ENCODE data around the gene SIL1. TPM values are rescaled to one million over a fixed set of nuclear protein-coding genes. Genes with fewer than 3 reads are reported as not detected.
"Not testable (repeated sequence)": the region's sequence is repeated elsewhere in the genome, so short reads cannot be mapped to it uniquely, and the experiment has no call there.

SIL1 gene
- total RNA-seq, 4 donors from 2014 or later, result 28.6 to 48.1 (median 36.5) TPM

GRCh38 chr5:139118804-139119203 lies 79.4 kb downstream of the SIL1 start:
- Histone ChIP-seq H3K9me3 (no peaks in the 10 kb centered on the region), H3K27ac (no peak overlapping the region), H3K27me3 (no peaks in the 10 kb centered on the region), H3K4me3 (no peak overlapping the region), H3K4me1 (peaks cover 0 to 34% (median 5%) of the 10 kb centered on the region in 3 donors), H3K36me3 (peaks cover 0 to 54% of the 10 kb centered on the region in 2 donors)
- TF ChIP-seq CTCF (IDR thresholded peaks at IDR 0.05), result no peak
- TF ChIP-seq POLR2A (IDR thresholded peaks at IDR 0.05), result no peak
- no peak for TF ChIP-seq EP300 (IDR thresholded peaks at IDR 0.05)
- no peak for TF ChIP-seq POLR2AphosphoS5 (IDR thresholded peaks at IDR 0.05)
- 73% methylated on average over 2 of the region's 2 CpGs; no CpG with 5 or more reads in 1 of the 2 donors for WGBS, 2 donors (ENCODE audit: low coverage in 1 of 2)
- no peak for ATAC-seq

- no peaks in the 10 kb centered on the region for H3K9me3 ChIP-seq
- H3K27me3 ChIP-seq, result no peaks in the 10 kb centered on the region
- TF ChIP-seq POLR2AphosphoS5 (IDR thresholded peaks at IDR 0.05), result no peak
- TF ChIP-seq EP300 (IDR thresholded peaks at IDR 0.05), result no peak
- no peak for ATAC-seq
- 92% methylated on average over 2 of the region's 2 CpGs; no CpG with 5 or more reads in 1 of the 2 donors for WGBS, 2 donors (ENCODE audit: low coverage in 1 of 2)
- H3K4me1 ChIP-seq, result peaks cover 0 to 34% (median 5%) of the 10 kb centered on the region in 3 donors
- H3K4me3 ChIP-seq, result no peak overlapping the region
- H3K36me3 ChIP-seq, result peaks cover 0 to 49% of the 10 kb centered on the region in 2 donors
- H3K27ac ChIP-seq, result no peak overlapping the region
Measured at GRCh38 chr5:139117342-139117884, 80.8 kb downstream of the SIL1 start.

GRCh38 chr5:139116100-139116655 lies 82.0 kb downstream of the SIL1 start:
- H3K36me3 ChIP-seq, result peaks cover 0 to 49% of the 10 kb centered on the region in 2 donors
- WGBS, 2 donors (ENCODE audit: low coverage in 1 of 2), result 60 to 85% methylated on average over 3 to 5 of the region's 5 CpGs

GRCh38 chr5:139113892-139114291 lies 84.3 kb downstream of the SIL1 start:
- H3K27me3 ChIP-seq, result no peaks in the 10 kb centered on the region
- peaks cover 0 to 21% (median 3%) of the 10 kb centered on the region in 3 donors for H3K4me1 ChIP-seq
- H3K4me3 ChIP-seq, result no peak overlapping the region
- ATAC-seq, result no peak
- H3K9me3 ChIP-seq, result no peaks in the 10 kb centered on the region
- peaks cover 0 to 27% of the 10 kb centered on the region in 2 donors for H3K36me3 ChIP-seq
- no peak overlapping the region for H3K27ac ChIP-seq
- 71% methylated on average over 2 of the region's 2 CpGs; no CpG with 5 or more reads in 1 of the 2 donors for WGBS, 2 donors (ENCODE audit: low coverage in 1 of 2)
- TF ChIP-seq EP300 (IDR thresholded peaks at IDR 0.05) (no peak), POLR2AphosphoS5 (IDR thresholded peaks at IDR 0.05) (no peak), CTCF (IDR thresholded peaks at IDR 0.05) (no peak), POLR2A (IDR thresholded peaks at IDR 0.05) (no peak)

More at GRCh38 chr5:139116100-139116655, 82.0 kb downstream of the SIL1 start:
- H3K4me1 ChIP-seq, result peaks cover 0 to 24% (median 4%) of the 10 kb centered on the region in 3 donors
- no peak overlapping the region for H3K4me3 ChIP-seq
- no peak for ATAC-seq
- TF ChIP-seq POLR2A (IDR thresholded peaks at IDR 0.05), result no peak
- TF ChIP-seq CTCF (IDR thresholded peaks at IDR 0.05), result no peak
- no peak for TF ChIP-seq POLR2AphosphoS5 (IDR thresholded peaks at IDR 0.05)
- no peak for TF ChIP-seq EP300 (IDR thresholded peaks at IDR 0.05)
- no peaks in the 10 kb centered on the region for H3K27me3 ChIP-seq
- H3K9me3 ChIP-seq, result no peaks in the 10 kb centered on the region
- no peak overlapping the region for H3K27ac ChIP-seq

- not testable (repeated sequence) for H3K4me3 ChIP-seq, H3K27me3 ChIP-seq, H3K27ac ChIP-seq, ATAC-seq, H3K9me3 ChIP-seq
- Histone ChIP-seq H3K4me1 (peaks cover 0 to 35% (median 11%) of the 10 kb centered on the region in 3 donors), H3K36me3 (peaks cover 0 to 13% of the 10 kb centered on the region in 2 donors)
- WGBS, 2 donors (ENCODE audit: low coverage in 1 of 2), result no CpG with 5 or more reads among the region's 39 CpGs
Measured at GRCh38 chr5:139112362-139112761, 85.8 kb downstream of the SIL1 start.

All from gastroesophageal sphincter (tissue), 4 donors.